Measurements from ENCODE around the gene RAET1E.
"Not testable (repeated sequence)": the region's sequence is repeated elsewhere in the genome, so short reads cannot be mapped to it uniquely, and the experiment has no call there.

RAET1E gene

GRCh38 chr6:149907317-149907716 lies 9.4 kb upstream of the RAET1E start:
- no peak for FAIRE-seq

- no peak for FAIRE-seq
Observed at GRCh38 chr6:149906405-149906804, 8.5 kb upstream of the RAET1E start.

- no peak for FAIRE-seq
Observed at GRCh38 chr6:149905911-149906371, 8.0 kb upstream of the RAET1E start.

GRCh38 chr6:149905371-149905910 lies 7.5 kb upstream of the RAET1E start:
- no peak for FAIRE-seq

- no peak for FAIRE-seq
Observed at GRCh38 chr6:149904661-149905370, 6.9 kb upstream of the RAET1E start.

GRCh38 chr6:149903938-149904611 lies 6.2 kb upstream of the RAET1E start:
- no peak for FAIRE-seq

GRCh38 chr6:149901444-149902140 lies 3.7 kb upstream of the RAET1E start:
- no peak for FAIRE-seq

- no peak for FAIRE-seq
Observed at GRCh38 chr6:149900620-149901443, 2.9 kb upstream of the RAET1E start.

- FAIRE-seq = no peak
Observed at GRCh38 chr6:149899926-149900619, 2.2 kb upstream of the RAET1E start.

GRCh38 chr6:149899486-149899885 lies 1.6 kb upstream of the RAET1E start:
- FAIRE-seq = no peak

- no peak for FAIRE-seq
Observed at GRCh38 chr6:149898966-149899365, 1.1 kb upstream of the RAET1E start.

- FAIRE-seq = no peak
Observed at GRCh38 chr6:149897015-149897697, 757 bp downstream of the RAET1E start.

- no peak for FAIRE-seq
Observed at GRCh38 chr6:149896491-149896890, 1.4 kb downstream of the RAET1E start.

GRCh38 chr6:149895833-149896271 lies 2.1 kb downstream of the RAET1E start:
- FAIRE-seq = no peak

- FAIRE-seq = no peak
Observed at GRCh38 chr6:149895048-149895590, 2.8 kb downstream of the RAET1E start.

GRCh38 chr6:149891864-149892263 lies 6.0 kb downstream of the RAET1E start:
- not testable (repeated sequence) for FAIRE-seq

GRCh38 chr6:149891259-149891658 lies 6.7 kb downstream of the RAET1E start:
- FAIRE-seq = no peak

GRCh38 chr6:149890629-149891045 lies 7.3 kb downstream of the RAET1E start:
- FAIRE-seq = no peak

GRCh38 chr6:149889326-149889725 lies 8.6 kb downstream of the RAET1E start:
- no peak for FAIRE-seq

GRCh38 chr6:149888659-149889058 lies 9.3 kb downstream of the RAET1E start:
- FAIRE-seq = no peak

GRCh38 chr6:149888093-149888492 lies 9.8 kb downstream of the RAET1E start:
- no peak for FAIRE-seq

All from G401.6 (cell line).